HepG2 (cell line): ENCODE results near the gene PLG.

Experiments
- FOXO1 ChIP-seq: sonication (generic); formaldehyde crosslinking; IDR thresholded peaks from 2 replicates; pipeline ENCODE4 v1.4.0; 2020; ENCODE audit warnings: missing genetic modification reagents
- MYNN ChIP-seq: sonication (generic); formaldehyde crosslinking; IDR thresholded peaks from 2 replicates; pipeline ENCODE4 v1.4.0; 2020; ENCODE audit warnings: mild to moderate bottlenecking, low read depth, missing genetic modification reagents
- YY1 ChIP-seq: IDR thresholded peaks from 2 replicates; pipeline ENCODE4 v1.6.1; 2011; ENCODE audit warnings: low read length, low read depth, moderate library complexity, mild to moderate bottlenecking; ENCODE audit not compliant: insufficient read depth, insufficient replicate concordance

DNA sequence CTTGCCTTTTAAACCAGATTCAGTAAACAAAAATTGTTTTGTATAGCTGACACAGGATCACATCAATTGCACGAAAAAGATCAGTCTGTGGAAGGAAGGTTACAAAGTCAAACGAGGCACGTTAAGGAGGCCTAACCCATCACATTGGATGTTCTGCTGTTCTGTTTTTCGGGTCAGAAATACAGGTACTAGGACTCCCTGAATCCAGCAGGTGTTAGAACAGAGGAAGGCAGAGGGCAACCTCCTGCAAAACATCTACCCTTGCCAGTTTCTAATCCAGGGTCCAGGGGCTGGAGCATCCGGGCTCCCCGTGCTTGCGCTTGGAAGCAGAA lies 64.6 kb downstream of the PLG start:
- TF ChIP-seq FOXO1 (no peak), YY1 (no peak), MYNN (CRISPR knock-in tag) (no peak)
